KMS-11 (cell line): Measurements from ENCODE around the gene ZBTB44.

Experiments
- H2AFZ ChIP-seq: fragments of 200-600 bp; sonication (generic); 2 replicates; pipeline ENCODE4 v1.6.1; 2016; ENCODE audit warnings: antibody characterized with exemption, mixed run types, low read depth
- H3K27ac ChIP-seq: fragments of 200-600 bp; sonication (generic); 2 replicates; pipeline ENCODE4 v1.6.1; 2016; ENCODE audit warnings: mild to moderate bottlenecking, mixed run types
- H3K27me3 ChIP-seq: fragments of 200-600 bp; sonication (generic); 2 replicates; pipeline ENCODE4 v1.6.1; 2017; ENCODE audit warnings: mild to moderate bottlenecking, low read depth, mixed run types, moderate library complexity; ENCODE audit not compliant: insufficient read depth
- H3K36me3 ChIP-seq: fragments of 200-600 bp; sonication (generic); 2 replicates; pipeline ENCODE4 v1.6.1; 2017; ENCODE audit warnings: mild to moderate bottlenecking, mixed run types; ENCODE audit not compliant: insufficient read depth
- H3K4me1 ChIP-seq: fragments of 200-600 bp; sonication (generic); 2 replicates; pipeline ENCODE4 v1.6.1; 2016; ENCODE audit warnings: mild to moderate bottlenecking, low read depth, mixed run types; ENCODE audit not compliant: poor library complexity, severe bottlenecking
- H3K4me2 ChIP-seq: fragments of 200-600 bp; sonication (generic); 2 replicates; pipeline ENCODE4 v1.7.0; 2016; ENCODE audit warnings: mild to moderate bottlenecking, mixed run types
- H3K4me3 ChIP-seq: fragments of 200-600 bp; sonication (generic); IDR thresholded peaks from 2 replicates; pipeline ENCODE4 v1.6.1; 2017; ENCODE audit warnings: low read depth, low read length, mixed read lengths; ENCODE audit not compliant: insufficient read depth
- H3K79me2 ChIP-seq: fragments of 200-600 bp; sonication (generic); 2 replicates; pipeline ENCODE4 v1.6.1; 2016; ENCODE audit warnings: low read depth, mixed run types; ENCODE audit not compliant: insufficient read depth
- H3K9ac ChIP-seq: fragments of 200-600 bp; sonication (generic); 2 replicates; pipeline ENCODE4 v1.6.1; 2016; ENCODE audit warnings: mild to moderate bottlenecking, mixed run types
- H4K20me1 ChIP-seq: fragments of 200-600 bp; sonication (generic); 2 replicates; pipeline ENCODE4 v1.6.1; 2016; ENCODE audit warnings: mild to moderate bottlenecking, mixed run types; ENCODE audit not compliant: insufficient read depth
- CTCF ChIP-seq: fragments of 200-600 bp; sonication (generic); conservative IDR thresholded peaks from 2 replicates; pipeline ENCODE4 v1.6.1; 2017; ENCODE audit warnings: low read depth, mild to moderate bottlenecking, antibody characterized with exemption, low read length, moderate library complexity, mixed read lengths

ZBTB44 gene

GRCh38 chr11:130199792-130200191 is 114.9 kb downstream of the ZBTB44 start:
- no peak overlapping the region for H3K27ac ChIP-seq
- H3K36me3 ChIP-seq: no peaks in the 10 kb centered on the region; the same call in 1 of the 2 replicates
- H3K4me2 ChIP-seq: no peak overlapping the region

GRCh38 chr11:130198964-130199363 is 115.8 kb downstream of the ZBTB44 start:
- no peak overlapping the region for H3K4me2 ChIP-seq
- H3K4me1 ChIP-seq: no peaks in the 10 kb centered on the region
- no peaks in the 10 kb centered on the region for H3K79me2 ChIP-seq
- no peak overlapping the region for H3K9ac ChIP-seq
- TF ChIP-seq CTCF: no peak
- no peak overlapping the region for H2AFZ ChIP-seq
- H3K4me3 ChIP-seq: no peak overlapping the region
- no peaks in the 10 kb centered on the region for H4K20me1 ChIP-seq
- no peaks in the 10 kb centered on the region; the same call in 1 of the 2 replicates for H3K36me3 ChIP-seq
- no peak overlapping the region for H3K27ac ChIP-seq
- H3K27me3 ChIP-seq: no peaks in the 10 kb centered on the region

More at GRCh38 chr11:130199792-130200191, 114.9 kb downstream of the ZBTB44 start:
- no peak overlapping the region for H3K9ac ChIP-seq
- H3K4me1 ChIP-seq: no peaks in the 10 kb centered on the region
- H3K4me3 ChIP-seq: no peak overlapping the region
- no peak for TF ChIP-seq CTCF
- no peaks in the 10 kb centered on the region for H3K79me2 ChIP-seq
- no peaks in the 10 kb centered on the region for H4K20me1 ChIP-seq
- no peaks in the 10 kb centered on the region for H3K27me3 ChIP-seq
- no peak overlapping the region for H2AFZ ChIP-seq

DNA sequence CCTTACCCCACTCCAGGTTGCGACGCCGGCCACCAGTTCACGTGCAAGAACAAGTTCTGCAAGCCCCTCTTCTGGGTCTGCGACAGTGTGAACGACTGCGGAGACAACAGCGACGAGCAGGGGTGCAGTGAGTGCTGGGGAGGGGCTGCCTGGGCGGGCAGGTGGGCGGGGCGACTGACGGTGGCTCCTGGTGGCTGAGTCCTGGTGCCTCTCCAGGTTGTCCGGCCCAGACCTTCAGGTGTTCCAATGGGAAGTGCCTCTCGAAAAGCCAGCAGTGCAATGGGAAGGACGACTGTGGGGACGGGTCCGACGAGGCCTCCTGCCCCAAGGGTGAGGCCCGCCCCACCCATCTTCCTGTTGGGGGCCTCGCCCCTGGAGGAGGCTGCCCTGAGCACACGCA is 116.4 kb downstream of the ZBTB44 start:
- Histone ChIP-seq H4K20me1 (no peaks in the 10 kb centered on the region), H3K27me3 (no peaks in the 10 kb centered on the region), H3K27ac (no peak overlapping the region), H3K36me3 (no peaks in the 10 kb centered on the region; the same call in 1 of the 2 replicates), H3K79me2 (no peaks in the 10 kb centered on the region), H3K4me2 (no peak overlapping the region), H3K9ac (no peak overlapping the region), H3K4me1 (no peaks in the 10 kb centered on the region), H2AFZ (no peak overlapping the region), H3K4me3 (no peak overlapping the region)
- no peak for TF ChIP-seq CTCF

GRCh38 chr11:130197386-130198035 is 117.2 kb downstream of the ZBTB44 start:
- no peaks in the 10 kb centered on the region for H3K4me1 ChIP-seq
- no peak overlapping the region for H3K9ac ChIP-seq
- H3K4me3 ChIP-seq: no peak overlapping the region
- no peaks in the 10 kb centered on the region; the same call in 1 of the 2 replicates for H3K36me3 ChIP-seq
- H4K20me1 ChIP-seq: no peaks in the 10 kb centered on the region
- no peak overlapping the region for H2AFZ ChIP-seq
- no peak overlapping the region for H3K4me2 ChIP-seq
- no peaks in the 10 kb centered on the region for H3K27me3 ChIP-seq
- no peaks in the 10 kb centered on the region for H3K79me2 ChIP-seq
- no peak overlapping the region for H3K27ac ChIP-seq
- no peak for TF ChIP-seq CTCF
